Measurements from ENCODE around the gene PRKCA.

Gene PRKCA

DNA sequence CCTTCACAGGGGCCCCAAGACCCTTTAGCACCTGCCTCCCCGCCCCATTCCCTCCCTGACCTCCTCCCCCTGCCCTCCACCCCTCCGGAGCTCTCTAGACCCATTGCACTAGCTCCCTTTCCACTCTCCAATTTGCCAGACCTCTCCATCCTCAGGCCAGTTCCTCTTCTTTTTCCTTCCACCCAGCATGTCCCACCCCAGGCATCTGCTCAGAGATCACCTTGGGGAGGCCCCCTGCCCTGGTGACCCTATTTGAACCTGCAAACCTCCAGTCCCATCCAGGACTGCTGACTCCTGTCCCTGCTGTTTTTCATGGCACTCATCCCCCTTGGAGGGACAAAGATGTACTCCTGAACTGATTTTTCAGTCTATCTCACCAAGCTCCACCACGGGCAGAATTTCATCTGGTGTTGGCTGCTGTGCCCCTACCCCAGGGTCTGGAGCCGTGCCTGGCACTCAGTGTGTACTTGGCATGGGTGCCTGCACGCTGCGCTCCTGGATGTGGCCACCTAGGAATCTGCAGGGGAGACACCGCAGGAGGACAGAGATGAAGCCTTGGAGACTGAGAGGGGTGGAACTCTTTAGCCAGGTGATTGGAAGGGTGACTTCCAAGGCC lies 446.9 kb downstream of the PRKCA start:
- peaks cover 24% of the 10 kb centered on the region for H3K36me3 Mint-ChIP-seq
- H3K27ac Mint-ChIP-seq: peak overlapping the region; percentile 5
- no peak overlapping the region for H3K4me3 Mint-ChIP-seq
- DNase-seq (ENCODE audit: low spot score in 2 of 2) (no peak), ATAC-seq (no peak)
- H3K9me3 Mint-ChIP-seq: no peaks in the 10 kb centered on the region
- no peaks in the 10 kb centered on the region for H3K4me1 Mint-ChIP-seq

DNA sequence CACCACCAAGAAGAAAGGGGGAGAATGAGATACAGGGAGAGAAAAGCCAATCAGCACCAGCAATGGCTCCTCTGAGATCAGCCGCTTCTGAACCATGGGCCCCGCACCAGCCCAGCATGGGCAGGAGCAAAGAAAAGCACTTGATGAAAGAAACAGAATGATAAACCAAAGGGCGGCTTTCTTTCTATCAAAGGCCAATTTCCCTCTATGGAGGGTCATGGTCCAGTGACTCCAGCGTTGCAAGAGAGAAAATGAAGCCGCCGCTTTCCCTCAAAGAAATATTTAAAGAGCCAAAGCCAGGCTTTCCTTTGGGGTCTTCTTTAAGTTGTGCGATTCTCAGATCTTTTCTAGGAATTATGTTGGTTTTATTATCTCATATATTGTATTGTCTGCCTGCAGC lies 447.7 kb downstream of the PRKCA start:
- DNase-seq (ENCODE audit: low spot score in 2 of 2) (no peak), ATAC-seq (no peak)
- no peaks in the 10 kb centered on the region for H3K9me3 Mint-ChIP-seq
- no peak overlapping the region for H3K4me3 Mint-ChIP-seq
- peak overlapping the region; percentile 5 for H3K27ac Mint-ChIP-seq
- H3K36me3 Mint-ChIP-seq: peaks cover 25% of the 10 kb centered on the region
- H3K4me1 Mint-ChIP-seq: no peaks in the 10 kb centered on the region

DNA sequence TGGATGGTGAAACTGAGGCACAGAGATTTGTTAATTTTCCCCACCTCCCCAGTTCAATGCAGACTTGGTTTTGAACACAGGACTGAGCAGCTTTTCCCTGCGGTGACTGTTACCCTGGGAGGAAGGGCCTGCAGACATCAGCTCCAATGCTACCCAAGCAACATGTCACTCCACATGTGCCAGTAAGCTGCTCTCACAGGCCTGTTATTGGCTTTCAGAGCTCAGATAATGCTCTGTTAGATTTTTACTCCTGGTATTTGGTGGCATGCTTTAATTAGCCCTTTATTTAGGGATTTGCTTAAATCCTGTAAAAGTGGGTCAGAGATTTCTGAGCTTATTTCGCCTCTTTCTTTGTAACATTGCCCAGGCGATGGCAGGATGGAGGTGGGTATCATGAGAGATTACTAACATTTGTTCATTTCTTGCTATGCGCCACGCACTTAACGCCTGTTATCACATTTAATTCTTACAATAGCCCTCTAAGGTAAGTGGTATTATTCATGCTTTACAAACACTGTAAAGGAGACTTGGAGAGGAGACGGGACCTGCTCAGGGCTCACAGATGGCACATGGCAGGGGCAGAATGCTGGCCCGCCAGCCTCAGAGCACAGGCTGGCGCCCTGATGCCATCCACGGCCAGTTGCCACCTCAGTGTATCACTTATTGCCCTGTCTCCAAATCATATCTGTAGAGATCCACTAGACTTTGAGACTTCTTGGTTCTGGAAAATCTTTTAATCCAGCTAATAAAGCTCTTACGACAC lies 448.5 kb downstream of the PRKCA start:
- no peak for ATAC-seq
- no peak for DNase-seq (ENCODE audit: low spot score in 2 of 2)
- Mint-ChIP-seq H3K36me3 (peaks cover 27% of the 10 kb centered on the region), H3K9me3 (no peaks in the 10 kb centered on the region), H3K4me3 (no peak overlapping the region), H3K4me1 (no peaks in the 10 kb centered on the region), H3K27ac (peak overlapping the region; percentile 76)

DNA sequence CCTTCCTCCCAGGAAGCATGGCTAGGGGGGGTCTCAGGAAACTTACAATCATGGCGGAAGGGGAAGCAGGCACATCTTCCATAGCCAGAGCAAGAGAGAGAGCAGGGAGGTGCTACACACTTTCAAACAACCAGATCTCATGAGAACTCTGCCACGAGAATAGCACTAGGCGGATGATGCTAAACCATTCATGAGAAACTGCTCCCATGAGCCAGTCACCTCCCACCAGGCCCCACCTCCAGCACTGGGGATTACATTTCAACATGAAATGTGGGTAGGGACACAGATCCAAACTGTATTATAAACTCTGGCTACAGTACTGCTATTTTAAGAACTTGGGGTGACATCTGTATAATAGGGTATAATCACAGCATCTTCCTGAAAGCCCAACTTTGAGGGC lies 449.4 kb downstream of the PRKCA start:
- Mint-ChIP-seq H3K4me3 (no peak overlapping the region), H3K36me3 (peaks cover 24% of the 10 kb centered on the region), H3K9me3 (no peaks in the 10 kb centered on the region), H3K4me1 (no peaks in the 10 kb centered on the region), H3K27ac (peak overlapping the region; percentile 76)
- ATAC-seq: no peak
- no peak for DNase-seq (ENCODE audit: low spot score in 2 of 2)

DNA sequence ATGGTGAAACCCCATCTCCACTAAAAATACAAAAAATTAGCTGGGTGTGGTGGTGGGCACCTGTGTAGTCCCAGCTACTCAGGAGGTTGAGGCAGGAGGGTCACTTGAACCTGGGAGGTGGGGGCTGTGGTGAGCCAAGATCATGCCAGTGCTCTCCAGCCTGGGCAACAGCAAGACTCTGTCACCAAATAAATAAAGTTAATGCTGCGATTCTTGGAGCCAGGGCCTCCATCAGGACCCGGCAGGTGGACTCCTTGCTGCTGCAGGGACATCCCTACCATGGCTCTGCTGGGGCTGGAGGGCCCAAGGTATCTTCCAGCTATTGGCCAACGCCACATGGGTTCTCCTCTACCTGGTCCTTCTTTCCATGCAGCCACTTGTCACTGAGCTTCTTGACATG lies 450.0 kb downstream of the PRKCA start:
- H3K36me3 Mint-ChIP-seq: peaks cover 24% of the 10 kb centered on the region
- ATAC-seq (no peak), DNase-seq (ENCODE audit: low spot score in 2 of 2) (no peak)
- no peaks in the 10 kb centered on the region for H3K9me3 Mint-ChIP-seq
- no peak overlapping the region for H3K4me3 Mint-ChIP-seq
- H3K4me1 Mint-ChIP-seq: no peaks in the 10 kb centered on the region
- H3K27ac Mint-ChIP-seq: no peak overlapping the region

DNA sequence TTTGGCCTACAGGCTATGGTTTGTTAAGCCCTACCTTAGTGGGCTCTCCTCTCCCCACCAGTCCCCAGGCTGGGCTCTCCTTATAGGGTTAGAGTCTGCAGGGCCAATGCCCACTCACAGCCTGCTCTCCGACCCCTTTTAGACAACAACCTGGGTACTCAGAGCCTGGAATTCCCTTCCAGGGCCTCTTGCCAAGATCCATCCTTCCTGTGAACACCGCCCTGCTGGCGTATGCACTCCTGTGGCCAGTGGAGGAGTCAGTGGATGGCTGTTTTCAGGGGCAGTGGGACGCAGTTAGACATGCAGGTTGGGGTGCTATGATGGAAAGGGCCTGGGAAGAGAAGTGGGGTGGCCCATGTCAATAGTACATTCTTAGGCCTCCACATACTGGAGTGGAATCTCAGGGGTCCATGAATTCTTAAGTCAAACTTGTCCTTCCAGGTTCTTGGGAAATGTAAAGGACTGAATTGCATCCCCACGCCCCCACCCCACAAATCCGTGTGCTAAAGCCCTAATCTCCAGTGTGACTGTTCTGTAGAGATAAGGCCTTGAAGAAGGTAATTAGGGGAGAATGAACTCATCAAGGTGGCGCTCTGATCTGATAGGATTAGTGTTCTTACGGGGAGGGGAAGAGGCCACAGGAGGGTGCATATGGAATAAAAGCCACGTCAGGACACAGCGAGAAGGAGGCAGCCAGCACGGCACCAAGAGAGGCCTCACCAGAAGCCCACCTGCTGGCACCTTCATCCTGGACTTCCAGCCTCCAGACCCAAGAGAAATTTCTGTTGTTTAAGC lies 450.9 kb downstream of the PRKCA start:
- DNase-seq (ENCODE audit: low spot score in 2 of 2) (no peak), ATAC-seq (no peak)
- Mint-ChIP-seq H3K36me3 (peaks cover 21% of the 10 kb centered on the region), H3K27ac (no peak overlapping the region), H3K4me3 (no peak overlapping the region), H3K4me1 (no peaks in the 10 kb centered on the region), H3K9me3 (no peaks in the 10 kb centered on the region)

DNA sequence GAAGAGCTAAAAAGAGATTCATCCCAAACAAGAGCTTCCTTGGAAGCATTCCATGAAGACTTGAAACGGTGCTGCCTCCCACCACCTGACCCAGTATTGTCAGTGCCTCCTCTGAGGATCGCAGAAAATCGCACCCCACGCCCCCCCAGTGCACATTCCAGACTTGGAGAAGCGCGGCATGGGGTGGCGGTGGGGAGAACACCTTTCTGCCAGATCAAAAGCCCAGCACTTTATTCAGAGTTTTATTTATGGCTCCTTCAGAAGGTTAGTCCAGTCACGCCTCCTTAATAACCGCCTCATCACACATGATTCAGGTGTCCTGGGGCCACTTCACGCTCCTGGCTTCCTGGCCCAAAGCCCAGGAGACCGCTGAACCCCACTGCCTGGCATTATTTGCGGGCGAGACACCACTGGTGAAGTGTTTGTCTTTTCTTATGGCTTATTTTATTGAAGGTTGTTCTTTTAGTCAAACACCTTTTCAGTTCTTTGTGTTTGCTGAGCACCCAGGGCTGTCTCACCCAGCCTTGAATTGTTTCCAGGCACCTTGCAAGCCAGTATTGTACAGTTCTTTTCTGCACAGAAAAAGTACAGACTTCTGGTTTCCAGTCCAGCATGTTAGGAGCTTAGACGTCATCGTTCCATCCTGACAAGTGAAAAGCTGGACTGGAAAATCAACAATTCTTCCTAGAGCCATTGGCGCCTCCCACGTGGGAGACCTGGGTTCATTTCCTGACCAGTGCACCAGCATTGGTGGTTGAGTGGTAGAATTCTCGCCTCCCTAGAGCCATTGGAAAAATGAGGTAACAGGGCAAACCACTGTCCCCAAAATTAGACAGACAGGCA lies 452.9 kb downstream of the PRKCA start:
- H3K36me3 Mint-ChIP-seq: peaks cover 17% of the 10 kb centered on the region
- H3K9me3 Mint-ChIP-seq: no peaks in the 10 kb centered on the region
- no peak overlapping the region for H3K4me3 Mint-ChIP-seq
- DNase-seq (ENCODE audit: low spot score in 2 of 2) (no peak), ATAC-seq (no peak)
- H3K27ac Mint-ChIP-seq: no peak overlapping the region
- no peaks in the 10 kb centered on the region for H3K4me1 Mint-ChIP-seq

DNA sequence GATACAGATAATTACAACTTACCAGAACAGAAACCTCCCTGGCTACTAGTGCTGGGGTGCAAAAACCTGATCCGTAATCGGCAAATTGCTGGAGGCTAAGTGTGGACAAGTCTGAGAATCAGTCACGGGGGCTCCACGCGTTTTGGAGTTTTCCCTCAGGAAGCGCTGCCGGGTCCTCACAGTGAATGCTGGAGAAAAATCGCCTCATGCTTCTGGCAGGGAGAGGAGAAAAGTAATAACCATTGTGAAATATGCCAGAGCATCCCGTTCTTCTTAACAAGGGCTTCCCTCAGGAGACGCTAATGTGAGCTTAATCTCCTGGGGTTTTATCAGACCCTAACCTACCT lies 453.5 kb downstream of the PRKCA start:
- H3K9me3 Mint-ChIP-seq: no peaks in the 10 kb centered on the region
- H3K36me3 Mint-ChIP-seq: peaks cover 17% of the 10 kb centered on the region
- ATAC-seq: no peak
- H3K27ac Mint-ChIP-seq: no peak overlapping the region
- DNase-seq (ENCODE audit: low spot score in 2 of 2): no peak
- no peak overlapping the region for H3K4me3 Mint-ChIP-seq
- H3K4me1 Mint-ChIP-seq: no peaks in the 10 kb centered on the region

DNA sequence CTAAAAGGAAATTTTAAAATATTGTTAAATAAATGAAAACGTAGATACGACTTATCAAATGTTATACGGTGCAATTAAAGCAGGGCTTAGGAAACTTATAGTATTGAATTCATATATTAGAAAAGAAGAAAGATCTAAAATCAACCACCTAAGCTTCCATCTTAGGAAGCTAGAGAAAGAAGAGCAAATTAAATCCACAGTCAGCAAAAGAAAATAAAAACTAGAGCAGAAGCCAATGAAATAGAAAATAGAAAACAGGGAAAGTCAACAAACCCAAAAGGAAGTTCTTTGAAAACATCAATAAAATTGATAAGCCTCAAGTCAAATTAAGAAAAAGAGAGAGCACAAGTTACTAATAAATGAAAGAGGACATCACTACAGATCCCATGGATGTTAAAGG lies 457.9 kb downstream of the PRKCA start:
- Mint-ChIP-seq H3K4me1 (no peaks in the 10 kb centered on the region), H3K9me3 (no peaks in the 10 kb centered on the region), H3K27ac (no peak overlapping the region), H3K36me3 (peaks cover 5% of the 10 kb centered on the region), H3K4me3 (no peak overlapping the region)
- DNase-seq (ENCODE audit: low spot score in 2 of 2): no peak
- no peak for ATAC-seq

DNA sequence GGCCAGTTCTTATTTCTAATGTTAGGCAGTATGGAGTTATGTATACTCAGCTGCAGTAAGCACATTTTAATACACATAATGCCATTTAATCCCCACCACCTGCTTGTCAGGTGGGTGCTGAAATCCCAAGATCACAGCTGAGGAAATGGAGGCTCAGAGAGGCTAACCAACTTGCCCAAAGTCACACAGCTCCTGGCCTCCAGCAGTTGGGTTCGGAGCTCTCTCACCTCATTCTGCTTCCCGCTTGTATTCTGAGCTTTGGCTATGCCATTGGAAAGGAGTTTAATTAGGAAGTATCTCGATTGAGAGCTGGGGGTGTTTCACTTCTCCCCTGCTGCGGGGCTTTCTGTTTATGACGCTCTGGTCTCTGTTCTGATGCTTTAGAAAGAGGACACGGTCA lies 459.9 kb downstream of the PRKCA start:
- Mint-ChIP-seq H3K9me3 (no peaks in the 10 kb centered on the region), H3K4me1 (no peaks in the 10 kb centered on the region), H3K36me3 (no peaks in the 10 kb centered on the region), H3K27ac (no peak overlapping the region), H3K4me3 (no peak overlapping the region)
- DNase-seq (ENCODE audit: low spot score in 2 of 2) (no peak), ATAC-seq (no peak)

DNA sequence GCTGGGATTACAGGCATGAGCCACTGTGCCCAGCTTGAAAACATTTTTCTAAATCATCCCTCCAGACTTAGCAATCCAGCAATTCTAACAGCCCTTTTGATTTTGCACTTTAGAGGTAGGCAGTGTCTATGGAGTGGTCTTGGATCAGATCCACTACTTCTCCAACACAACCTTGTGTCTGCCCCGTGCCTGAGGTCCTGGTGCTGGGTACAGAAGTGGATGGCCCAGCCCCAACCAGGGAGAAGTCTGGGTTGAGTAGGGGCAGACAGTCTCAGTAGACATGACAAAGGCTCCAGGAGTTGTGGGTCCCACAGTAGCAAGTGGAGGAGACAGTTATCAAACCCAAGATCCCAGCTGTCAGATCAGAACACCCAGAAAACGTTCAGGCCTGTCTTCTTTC lies 460.6 kb downstream of the PRKCA start:
- DNase-seq (ENCODE audit: low spot score in 2 of 2) (no peak), ATAC-seq (no peak)
- Mint-ChIP-seq H3K4me1 (no peaks in the 10 kb centered on the region), H3K27ac (peak overlapping the region; percentile 26), H3K36me3 (no peaks in the 10 kb centered on the region), H3K9me3 (no peaks in the 10 kb centered on the region), H3K4me3 (no peak overlapping the region)

DNA sequence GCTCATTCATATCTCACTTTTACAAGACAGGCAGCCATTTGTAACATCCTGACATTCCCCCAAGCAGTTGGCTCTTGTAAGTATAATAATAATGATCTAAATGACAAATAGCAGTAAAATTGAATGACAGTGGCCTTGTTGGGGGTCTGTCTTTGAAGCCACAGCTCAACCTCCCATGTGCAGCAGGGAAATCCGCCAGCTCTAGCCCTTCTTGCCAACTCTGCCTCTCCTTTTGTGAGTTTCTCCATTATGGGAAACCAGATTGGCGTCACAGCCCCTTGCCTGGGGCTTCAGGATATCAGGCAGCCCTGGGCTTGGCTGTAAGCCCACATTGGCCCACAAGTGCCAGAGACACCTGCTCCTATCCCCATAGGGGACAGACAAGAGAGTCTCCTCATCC lies 462.1 kb downstream of the PRKCA start:
- Mint-ChIP-seq H3K36me3 (no peaks in the 10 kb centered on the region), H3K9me3 (no peaks in the 10 kb centered on the region), H3K27ac (no peak overlapping the region), H3K4me1 (no peaks in the 10 kb centered on the region), H3K4me3 (no peak overlapping the region)
- ATAC-seq (no peak), DNase-seq (ENCODE audit: low spot score in 2 of 2) (no peak)

DNA sequence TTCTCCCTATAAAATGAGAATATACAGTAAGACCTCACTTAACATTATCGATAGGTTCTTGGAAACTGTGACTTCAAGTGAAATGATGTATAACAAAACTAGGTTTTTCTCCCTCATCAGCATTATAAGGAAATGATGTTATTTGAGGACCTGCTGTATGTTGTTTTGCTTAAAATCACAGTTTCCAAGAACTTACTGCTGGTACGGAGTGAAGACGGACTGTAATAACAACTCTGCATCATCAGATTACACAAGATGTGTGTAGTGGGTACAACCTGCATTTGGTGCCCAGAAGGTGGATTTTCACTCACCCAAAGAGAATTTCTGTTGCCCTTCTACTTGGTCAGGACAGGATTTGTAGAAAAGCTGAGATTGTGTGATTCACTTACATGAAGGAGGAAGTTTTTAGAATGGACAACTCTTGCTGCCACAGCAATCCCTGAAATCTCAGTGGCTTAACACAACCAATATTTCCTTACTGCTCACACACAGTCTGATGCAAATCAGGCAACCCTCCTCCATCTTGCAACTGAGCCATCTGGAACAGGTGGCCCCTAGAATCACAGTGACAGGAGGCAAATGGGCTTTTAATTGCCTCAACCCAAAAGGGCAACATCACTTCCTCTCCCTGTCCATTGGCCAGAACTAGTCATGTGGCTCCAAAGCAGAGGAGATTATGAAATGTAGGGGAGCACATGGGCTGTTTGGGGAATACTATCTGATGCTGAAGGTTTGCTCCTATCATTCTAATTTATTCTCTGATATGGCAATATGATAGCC lies 464.9 kb downstream of the PRKCA start:
- peak overlapping the region; percentile 72 for H3K27ac Mint-ChIP-seq
- H3K4me1 Mint-ChIP-seq: no peaks in the 10 kb centered on the region
- no peaks in the 10 kb centered on the region for H3K36me3 Mint-ChIP-seq
- peak in 1 of 2 donors; percentile 51 for DNase-seq (ENCODE audit: low spot score in 2 of 2)
- ATAC-seq: peak; percentile 89
- no peak overlapping the region for H3K4me3 Mint-ChIP-seq
- H3K9me3 Mint-ChIP-seq: no peaks in the 10 kb centered on the region

DNA sequence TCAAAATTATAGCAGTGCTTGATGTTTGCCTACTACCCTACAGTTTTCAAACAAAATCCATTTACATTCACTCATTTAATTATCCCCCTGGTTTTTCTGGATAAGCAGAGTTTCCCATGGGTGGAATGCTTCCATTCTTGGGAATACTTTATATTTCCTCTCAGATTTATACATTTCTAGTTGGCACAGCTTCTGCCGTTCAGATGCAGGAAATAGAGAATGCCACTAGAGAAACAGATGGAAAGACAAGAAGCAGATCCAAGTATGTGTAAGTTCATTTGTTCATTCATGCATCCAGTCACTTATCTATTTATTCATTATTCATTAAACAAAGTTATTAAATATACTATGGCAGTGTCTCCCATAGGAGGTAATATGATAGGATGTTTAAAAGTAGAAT lies 467.5 kb downstream of the PRKCA start:
- peaks cover 12% of the 10 kb centered on the region for H3K36me3 Mint-ChIP-seq
- no peak overlapping the region for H3K27ac Mint-ChIP-seq
- DNase-seq (ENCODE audit: low spot score in 2 of 2) (no peak), ATAC-seq (no peak)
- H3K9me3 Mint-ChIP-seq: no peaks in the 10 kb centered on the region
- no peak overlapping the region for H3K4me3 Mint-ChIP-seq
- no peaks in the 10 kb centered on the region for H3K4me1 Mint-ChIP-seq

All from stimulated activated effector memory CD8-positive, alpha-beta T cell treated with anti-CD3 and anti-CD28 coated beads, Interleukin-12 subunit alpha, Interleukin-12 subunit beta, amount 100 ng/mL, for 72 hours (primary cell).